RWPE2 (cell line): Measurements from ENCODE around the gene DIS3L.
A peak's percentile ranks its signal among the peaks of the same experiment; 100 is the strongest.

Experiments
- ATAC-seq: fragments of 200-7000 bp; cut with Tn5 transposase; 3 replicates; pipeline ENCODE4 v1.9.1; 2021; ENCODE audit warnings: low read depth
- DNase-seq: peaks from one replicate; pipeline ENCODE4 v3.0.0-alpha.2; 2020; ENCODE audit warnings: low spot score
- H3K27ac ChIP-seq: fragments of 450-650 bp; 2 replicates; pipeline ENCODE4 v1.5.1; 2017; ENCODE audit warnings: mild to moderate bottlenecking; ENCODE audit not compliant: poor library complexity, severe bottlenecking
- H3K27me3 ChIP-seq: fragments of 250-450 bp; sonication (Bioruptor Pico); 2 replicates; pipeline ENCODE4 v1.5.1; 2021; ENCODE audit warnings: mild to moderate bottlenecking, moderate library complexity; ENCODE audit not compliant: insufficient read depth, poor library complexity, severe bottlenecking
- H3K36me3 ChIP-seq: fragments of 250-450 bp; sonication (Bioruptor Pico); 2 replicates; pipeline ENCODE4 v1.5.1; 2020; ENCODE audit warnings: low read depth, mild to moderate bottlenecking, moderate library complexity
- H3K4me1 ChIP-seq: fragments of 250-450 bp; sonication (Bioruptor Pico); 2 replicates; pipeline ENCODE4 v1.5.1; 2021; ENCODE audit warnings: mild to moderate bottlenecking, moderate library complexity; ENCODE audit not compliant: insufficient read depth, poor library complexity, severe bottlenecking
- H3K4me3 ChIP-seq: fragments of 250-450 bp; sonication (Bioruptor Pico); 2 replicates; pipeline ENCODE4 v1.5.1; 2021; ENCODE audit warnings: mild to moderate bottlenecking, moderate library complexity; ENCODE audit not compliant: severe bottlenecking
- H3K9me3 ChIP-seq: fragments of 250-450 bp; sonication (Bioruptor Pico); 2 replicates; pipeline ENCODE4 v1.5.1; 2021; ENCODE audit warnings: mild to moderate bottlenecking, moderate library complexity; ENCODE audit not compliant: severe bottlenecking
- TF ChIP-seq, protein P1 (sequence below): fragments of 450-650 bp; IDR thresholded peaks from one replicate; pipeline ENCODE4 v1.5.1; 2017; ENCODE audit warnings: mild to moderate bottlenecking, moderate library complexity; ENCODE audit not compliant: poor library complexity, severe bottlenecking

The DIS3L gene

DNA sequence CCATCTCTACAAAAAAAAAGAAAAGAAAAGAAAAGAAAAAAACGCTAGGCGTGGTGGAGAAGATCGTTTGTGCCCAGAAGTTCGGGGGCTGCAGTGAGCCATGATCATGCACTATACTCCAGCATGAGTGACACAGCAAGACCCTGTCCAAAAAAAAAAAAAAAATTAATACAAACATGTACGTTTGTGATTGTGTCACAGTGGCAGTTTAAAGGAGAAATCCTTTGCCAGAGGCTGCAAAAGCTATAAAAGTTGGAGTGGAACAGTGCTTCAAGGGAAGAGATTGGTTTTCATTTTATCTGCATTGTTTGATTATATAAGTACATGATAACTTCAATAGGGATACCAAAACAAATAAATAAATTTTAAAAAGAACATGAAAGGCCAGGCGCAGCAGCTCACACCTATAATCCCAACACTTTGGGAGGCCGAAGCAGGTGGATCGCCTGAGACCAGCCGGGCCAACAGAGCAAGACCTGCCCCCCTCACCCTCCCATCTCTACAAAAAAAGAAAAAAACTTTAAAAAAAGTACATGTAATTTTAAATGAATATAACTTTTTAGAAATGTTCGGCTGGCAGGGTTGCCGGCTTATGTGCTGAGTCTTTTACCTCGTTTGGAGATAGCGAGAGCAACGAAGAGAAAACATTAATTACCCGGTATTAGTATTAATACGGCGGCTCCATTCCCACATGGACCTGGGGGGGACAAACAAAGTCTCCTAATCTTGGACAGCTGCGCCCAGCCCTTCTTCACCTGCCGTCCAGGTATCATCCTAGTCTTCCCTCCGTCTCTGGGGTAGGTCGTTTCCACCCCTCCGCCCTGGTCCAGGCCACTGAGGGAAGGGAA, 573 bp upstream of the DIS3L start:
- no peaks in the 10 kb centered on the region for H3K27me3 ChIP-seq
- peaks cover 25% of the 10 kb centered on the region for H3K4me1 ChIP-seq
- H3K9me3 ChIP-seq = no peaks in the 10 kb centered on the region
- peak overlapping the region; percentile 95 for H3K27ac ChIP-seq
- H3K36me3 ChIP-seq = peaks cover 26% of the 10 kb centered on the region
- no peak for ATAC-seq
- TF ChIP-seq, protein P1, sequence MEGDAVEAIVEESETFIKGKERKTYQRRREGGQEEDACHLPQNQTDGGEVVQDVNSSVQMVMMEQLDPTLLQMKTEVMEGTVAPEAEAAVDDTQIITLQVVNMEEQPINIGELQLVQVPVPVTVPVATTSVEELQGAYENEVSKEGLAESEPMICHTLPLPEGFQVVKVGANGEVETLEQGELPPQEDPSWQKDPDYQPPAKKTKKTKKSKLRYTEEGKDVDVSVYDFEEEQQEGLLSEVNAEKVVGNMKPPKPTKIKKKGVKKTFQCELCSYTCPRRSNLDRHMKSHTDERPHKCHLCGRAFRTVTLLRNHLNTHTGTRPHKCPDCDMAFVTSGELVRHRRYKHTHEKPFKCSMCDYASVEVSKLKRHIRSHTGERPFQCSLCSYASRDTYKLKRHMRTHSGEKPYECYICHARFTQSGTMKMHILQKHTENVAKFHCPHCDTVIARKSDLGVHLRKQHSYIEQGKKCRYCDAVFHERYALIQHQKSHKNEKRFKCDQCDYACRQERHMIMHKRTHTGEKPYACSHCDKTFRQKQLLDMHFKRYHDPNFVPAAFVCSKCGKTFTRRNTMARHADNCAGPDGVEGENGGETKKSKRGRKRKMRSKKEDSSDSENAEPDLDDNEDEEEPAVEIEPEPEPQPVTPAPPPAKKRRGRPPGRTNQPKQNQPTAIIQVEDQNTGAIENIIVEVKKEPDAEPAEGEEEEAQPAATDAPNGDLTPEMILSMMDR = no peak
- peak overlapping the region; percentile 65 for H3K4me3 ChIP-seq
- no peak for DNase-seq

DNA sequence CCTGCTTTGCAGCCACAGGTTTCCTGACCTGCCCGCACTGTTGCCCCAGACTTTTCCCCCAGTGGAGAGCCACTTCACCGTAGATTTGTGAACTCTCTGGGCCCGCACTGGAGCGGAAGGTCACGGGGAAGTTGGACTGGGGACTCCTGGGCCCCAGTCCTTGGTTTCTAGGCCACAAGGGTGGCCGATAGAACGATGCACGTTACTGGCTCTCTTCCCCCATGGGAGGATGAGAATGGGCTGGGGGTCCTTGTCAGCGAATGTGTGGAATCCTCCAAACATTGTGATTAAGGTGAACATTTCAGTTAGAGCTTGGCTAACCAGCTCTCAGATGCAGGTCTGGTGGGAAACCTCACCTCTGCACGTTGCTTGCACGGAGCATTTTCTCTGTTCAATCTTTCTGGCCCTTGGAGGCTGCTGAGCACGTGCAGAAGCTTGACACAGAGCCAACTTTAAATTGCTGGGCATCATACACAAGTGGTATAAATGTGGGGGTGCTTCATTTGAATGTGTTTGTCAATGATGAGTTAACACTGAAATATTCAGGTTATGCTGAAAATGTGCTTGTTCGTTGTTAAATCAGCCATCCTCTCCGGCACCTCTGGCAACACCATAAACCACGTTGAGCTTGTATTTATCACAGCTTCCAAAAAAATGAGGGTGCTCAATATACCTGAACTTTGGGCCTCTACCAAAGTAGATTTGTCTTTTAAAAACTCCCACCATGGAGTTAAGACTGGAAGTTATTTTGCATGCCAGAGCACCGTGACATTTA, 976 bp downstream of the DIS3L start:
- H3K36me3 ChIP-seq = peaks cover 33% of the 10 kb centered on the region
- no peaks in the 10 kb centered on the region for H3K9me3 ChIP-seq
- no peaks in the 10 kb centered on the region for H3K27me3 ChIP-seq
- DNase-seq (no peak), ATAC-seq (peak; percentile 57)
- peak overlapping the region; percentile 95 for H3K27ac ChIP-seq
- peaks cover 28% of the 10 kb centered on the region for H3K4me1 ChIP-seq
- peak overlapping the region; percentile 65 for H3K4me3 ChIP-seq
- TF ChIP-seq, protein P1 = no peak

GRCh38 chr15:66294932-66295235, 1.5 kb downstream of the DIS3L start:
- ATAC-seq (0 out of 3 replicates have a peak, but pooled peaks have one; percentile 6), DNase-seq (no peak)
- Histone ChIP-seq H3K9me3 (no peaks in the 10 kb centered on the region), H3K36me3 (peaks cover 33% of the 10 kb centered on the region), H3K4me3 (peak overlapping the region; percentile 65), H3K27me3 (no peaks in the 10 kb centered on the region), H3K27ac (peak overlapping the region; percentile 95), H3K4me1 (peaks cover 28% of the 10 kb centered on the region)
- TF ChIP-seq, protein P1 = no peak

DNA sequence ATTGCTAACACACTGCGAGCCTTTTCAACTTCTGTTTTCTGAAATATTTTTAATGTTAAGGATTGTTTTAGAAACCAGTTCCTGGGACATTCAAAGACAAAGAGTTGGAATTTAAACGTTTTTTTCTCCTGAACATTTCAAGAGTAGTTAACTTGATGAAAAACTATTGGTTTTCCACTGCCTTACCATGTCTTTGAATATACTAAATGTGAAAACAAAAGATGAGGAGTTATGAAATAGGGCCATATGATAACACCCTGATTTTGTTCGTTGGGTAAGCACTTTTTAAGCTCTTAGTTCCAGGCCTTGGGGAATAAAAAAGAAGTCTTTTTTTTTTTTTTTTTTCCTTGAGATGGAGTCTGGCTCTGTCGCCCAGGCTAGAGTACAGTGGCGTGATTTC, 2.8 kb downstream of the DIS3L start:
- TF ChIP-seq, protein P1 = no peak

More for the DNA sequence above, 2.8 kb downstream of the DIS3L start:
- Histone ChIP-seq H3K36me3 (peaks cover 36% of the 10 kb centered on the region), H3K27ac (peak overlapping the region; percentile 95), H3K4me1 (peaks cover 28% of the 10 kb centered on the region), H3K4me3 (no peak overlapping the region), H3K9me3 (no peaks in the 10 kb centered on the region), H3K27me3 (no peaks in the 10 kb centered on the region)
- ATAC-seq = no peak
- DNase-seq = no peak
